HG02571 (cell line): ENCODE data around the gene CARMIL1.
"Not testable (repeated sequence)": the region's sequence is repeated elsewhere in the genome, so short reads cannot be mapped to it uniquely, and the experiment has no call there.

ENCODE experiments used
- ATAC-seq: cut with Tn5 transposase; IDR thresholded peaks from one replicate; pipeline ENCODE4 v1.9.1; 2021; ENCODE audit warnings: mild to moderate bottlenecking, moderate library complexity; ENCODE audit not compliant: unreplicated experiment

The CARMIL1 gene

DNA sequence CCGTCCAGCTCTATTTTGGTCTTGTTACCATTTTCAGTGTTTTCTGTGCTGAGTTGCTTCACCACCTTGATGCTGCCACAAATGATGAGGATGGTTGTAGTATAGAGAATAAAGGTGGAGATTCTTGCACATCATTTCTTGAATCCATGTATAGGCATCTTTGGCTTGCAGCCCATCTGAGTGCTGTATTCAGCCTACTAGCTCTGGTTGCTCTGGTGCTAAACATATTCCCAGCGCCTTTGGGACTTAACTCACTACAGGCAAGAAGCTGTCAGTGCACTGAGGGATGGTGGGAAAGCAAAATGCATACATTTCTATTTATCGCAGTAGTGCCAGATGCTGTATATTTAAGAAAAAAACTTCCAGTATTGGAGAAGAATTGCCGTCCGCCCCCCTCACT lies 86.0 kb downstream of the CARMIL1 start:
- ATAC-seq: no peak

DNA sequence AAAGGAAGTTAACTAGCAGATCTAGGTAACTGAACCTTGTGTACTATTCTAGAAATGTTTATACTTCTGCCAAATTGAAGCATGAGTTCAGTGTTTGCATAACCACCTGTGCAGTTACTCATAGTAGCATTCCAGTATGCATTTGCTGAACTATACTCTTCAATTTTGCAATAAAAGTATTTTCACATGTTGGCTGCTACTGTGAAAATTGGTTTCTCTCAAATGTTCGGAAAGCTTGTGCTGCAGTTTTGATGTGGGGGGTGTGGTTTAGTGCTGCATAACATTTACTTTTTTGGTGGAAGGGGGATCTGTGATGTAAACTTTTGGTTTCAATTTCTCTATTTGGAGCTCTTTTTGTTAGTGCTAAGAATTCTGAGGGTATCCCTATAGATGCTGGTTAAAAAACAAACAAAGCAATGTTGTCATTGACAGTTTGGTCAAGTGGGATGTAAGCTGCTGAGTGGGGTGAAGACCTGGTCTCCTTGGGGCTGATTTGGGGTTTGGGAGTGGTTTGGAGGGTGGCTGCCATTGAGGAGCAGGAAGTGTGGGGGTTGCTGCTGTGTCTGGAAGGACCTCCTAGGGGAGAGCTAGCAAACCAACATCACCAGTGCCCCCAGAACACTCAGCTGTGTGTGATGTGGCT lies 87.8 kb downstream of the CARMIL1 start:
- ATAC-seq: peak; percentile 47

DNA sequence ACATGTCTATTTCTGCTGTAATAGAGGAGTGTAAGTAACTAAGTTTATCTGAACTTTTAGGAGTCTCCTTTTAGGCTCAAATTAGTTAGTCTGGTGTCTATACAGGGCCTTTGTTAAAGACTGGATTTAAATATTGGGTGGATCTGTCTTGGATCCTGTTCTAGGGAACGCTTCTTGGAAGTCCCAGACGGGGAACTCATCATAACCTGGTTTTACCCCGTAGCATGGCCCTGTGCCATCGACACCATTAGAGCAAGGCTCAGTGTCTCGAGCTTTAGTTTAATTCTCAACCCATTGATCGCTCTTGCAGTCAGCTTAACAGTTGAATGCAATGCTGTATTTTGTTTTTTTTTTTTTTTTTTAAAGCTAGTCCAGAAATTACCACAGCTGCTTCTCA lies 89.9 kb downstream of the CARMIL1 start:
- ATAC-seq: no peak

- ATAC-seq: no peak
Observed at GRCh38 chr6:25369433-25370177, 90.4 kb downstream of the CARMIL1 start.

DNA sequence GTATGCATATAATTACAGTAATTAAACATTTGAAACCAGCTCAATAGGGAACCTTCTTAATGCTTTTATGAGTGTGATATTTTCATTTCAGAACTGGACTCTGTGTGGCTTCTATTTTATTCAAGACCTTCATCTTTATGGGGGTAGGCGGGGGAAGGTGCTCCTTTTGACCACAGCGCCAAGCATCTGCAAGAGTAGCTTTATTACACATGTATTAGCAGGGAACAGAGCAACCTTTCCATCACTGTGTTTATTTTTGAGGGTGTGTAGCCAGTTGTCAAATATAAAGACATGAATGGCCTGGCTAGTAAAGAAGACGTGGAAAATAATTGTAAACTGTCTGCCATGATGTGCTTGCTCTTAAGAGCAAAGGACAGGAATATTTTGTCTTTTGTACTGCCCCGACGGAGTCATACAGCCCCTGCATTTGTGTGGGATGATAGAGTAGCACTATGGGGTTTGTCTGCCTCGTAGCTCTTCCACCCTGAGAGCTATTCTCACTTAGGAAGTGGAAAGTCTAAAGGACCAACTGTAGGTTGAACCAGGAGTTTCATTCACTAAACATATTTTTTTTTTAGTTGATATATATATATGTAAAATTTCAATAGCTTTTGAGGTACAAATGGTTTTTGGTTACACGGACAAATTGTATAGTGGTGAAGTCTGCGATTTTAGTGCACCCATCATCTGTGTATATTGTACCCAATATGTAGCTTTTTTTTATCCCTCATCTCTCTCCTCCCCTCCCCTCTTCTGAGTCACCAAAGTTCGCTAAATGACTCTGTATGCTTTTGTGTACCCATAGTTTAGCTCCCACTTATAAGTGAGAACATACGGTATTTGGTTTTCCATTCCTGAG lies 91.2 kb downstream of the CARMIL1 start:
- ATAC-seq: no peak

DNA sequence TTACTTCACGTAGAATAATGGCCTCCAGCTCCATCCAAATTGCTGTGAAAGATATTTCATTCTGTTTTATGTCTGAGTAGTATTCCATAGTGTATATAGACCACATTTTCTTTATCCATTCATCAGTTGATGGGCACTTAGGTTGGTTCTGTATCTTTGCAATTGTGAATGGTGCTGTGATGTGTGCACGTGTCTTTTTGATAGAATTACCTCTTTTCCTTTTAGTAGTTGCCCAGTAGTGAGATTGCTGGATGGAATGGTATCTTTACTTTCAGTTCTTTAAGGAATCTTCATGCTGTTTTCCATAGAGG lies 91.8 kb downstream of the CARMIL1 start:
- no peak for ATAC-seq

DNA sequence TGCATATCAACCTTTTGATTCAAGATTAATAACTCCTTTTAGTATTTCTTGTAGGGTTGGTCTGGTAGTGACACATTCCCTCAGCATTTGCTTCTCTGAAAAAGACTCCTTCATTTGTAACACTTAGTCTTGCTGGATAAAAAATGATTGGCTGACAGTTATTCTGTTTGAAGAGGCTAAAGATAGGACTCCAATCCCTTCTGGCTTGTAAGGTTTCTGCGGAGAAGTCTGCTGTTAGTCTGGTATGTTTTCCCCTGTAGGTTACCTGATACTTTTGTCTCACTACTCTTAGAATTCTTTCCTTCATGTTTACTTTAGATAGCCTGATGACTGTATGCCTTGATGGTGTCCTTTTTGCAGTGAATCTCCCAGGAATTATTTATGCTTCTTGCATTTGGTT lies 96.0 kb downstream of the CARMIL1 start:
- ATAC-seq: no peak

- ATAC-seq: no peak
Observed at GRCh38 chr6:25377664-25378063, 98.5 kb downstream of the CARMIL1 start.

DNA sequence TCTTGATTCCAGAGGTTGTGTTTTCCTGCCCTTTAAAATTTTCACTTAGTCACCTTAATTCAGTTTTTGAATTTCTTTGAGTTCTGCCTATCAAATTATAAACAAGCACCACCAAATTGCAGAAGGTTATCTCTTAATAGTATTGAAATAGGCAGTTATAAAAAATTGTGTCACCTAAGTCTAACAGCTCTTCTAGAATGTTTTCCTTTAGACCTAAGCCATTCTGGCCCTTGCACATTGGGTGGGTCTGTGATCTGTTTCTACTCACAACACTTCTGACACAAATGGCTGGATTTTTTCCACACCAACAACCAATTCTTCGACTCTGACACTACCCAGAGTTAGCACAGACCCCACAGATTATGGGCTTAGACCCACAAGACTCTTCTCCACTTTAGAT lies 101.9 kb downstream of the CARMIL1 start:
- no peak for ATAC-seq

DNA sequence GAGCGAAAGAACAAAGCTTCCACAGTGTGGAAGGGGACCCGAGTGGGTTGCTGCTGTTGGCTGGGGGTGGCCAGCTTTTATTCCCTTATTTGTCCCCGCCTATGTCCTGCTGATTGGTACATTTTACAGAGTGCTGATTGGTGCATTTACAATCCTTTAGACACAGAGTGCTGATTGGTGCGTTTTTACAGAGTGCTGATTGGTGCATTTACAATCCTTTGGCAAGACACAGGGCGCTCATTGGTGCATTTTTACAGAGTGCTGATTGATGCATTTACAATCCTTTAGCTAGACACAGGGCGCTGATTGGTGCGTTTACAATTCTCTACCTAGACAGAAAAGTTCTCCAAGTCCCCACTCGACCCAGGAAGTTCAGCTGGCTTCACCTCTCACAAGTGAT lies 103.3 kb downstream of the CARMIL1 start:
- ATAC-seq: not testable (repeated sequence)

GRCh38 chr6:25384234-25384633 lies 105.1 kb downstream of the CARMIL1 start:
- ATAC-seq: no peak

DNA sequence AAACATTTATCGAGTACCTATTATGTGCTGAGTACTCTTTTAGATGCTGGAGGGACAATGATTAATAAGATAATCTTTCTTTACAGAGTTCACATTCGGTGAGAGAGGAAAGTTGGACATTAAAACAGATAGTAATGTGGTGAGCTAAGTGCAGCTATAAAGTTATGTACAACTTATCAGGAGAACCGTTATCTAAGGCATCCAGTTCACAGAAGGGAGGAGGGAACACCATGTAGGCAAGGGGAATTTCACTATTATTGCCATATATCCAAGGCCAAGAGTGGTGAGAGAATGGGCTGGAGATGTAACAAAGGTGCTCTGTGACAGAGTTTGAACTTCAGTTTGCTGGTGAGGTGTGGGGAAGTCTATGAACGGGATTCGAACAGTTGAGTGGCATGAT lies 105.8 kb downstream of the CARMIL1 start:
- ATAC-seq: no peak

- ATAC-seq: no peak
Observed at GRCh38 chr6:25387483-25387882, 108.3 kb downstream of the CARMIL1 start.

DNA sequence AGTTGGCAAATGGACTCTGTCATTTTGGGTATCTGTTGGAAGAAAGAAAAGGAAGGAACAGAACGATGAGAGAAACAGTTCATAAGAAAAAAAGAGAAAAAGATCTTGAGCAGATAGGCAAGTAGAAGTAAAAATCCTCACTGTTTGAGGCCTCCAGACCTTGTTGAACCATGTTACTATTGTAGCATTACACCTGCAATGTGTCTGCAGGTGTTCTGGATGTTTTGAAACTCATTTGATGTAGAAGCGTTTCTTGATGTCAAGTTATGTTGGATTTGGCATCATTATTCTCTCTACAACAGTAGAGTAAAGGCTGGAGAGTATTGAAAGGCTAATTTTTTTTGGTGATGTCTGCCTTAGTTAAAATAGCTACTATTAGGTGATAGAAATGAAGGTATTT lies 108.7 kb downstream of the CARMIL1 start:
- ATAC-seq: no peak

- ATAC-seq: no peak
Observed at GRCh38 chr6:25388776-25389175, 109.6 kb downstream of the CARMIL1 start.

DNA sequence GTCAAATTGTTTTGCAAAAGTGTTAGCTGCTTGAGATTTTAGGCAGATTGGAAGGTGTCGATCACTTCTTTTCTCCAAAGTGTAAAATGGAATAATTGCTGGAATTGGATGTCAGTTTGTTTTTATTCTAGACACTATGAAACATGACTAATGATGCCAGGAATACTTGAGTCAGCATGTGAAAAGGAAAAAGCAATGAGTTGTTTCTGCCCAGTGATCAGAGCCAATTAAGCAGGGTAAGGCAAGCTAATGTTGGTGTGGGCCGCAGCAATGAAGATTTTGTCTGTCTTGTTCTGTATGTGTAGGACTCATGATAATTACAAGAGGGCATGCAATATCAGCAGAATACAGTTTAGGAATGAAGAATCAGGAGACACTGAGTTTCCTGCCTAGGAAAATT lies 110.3 kb downstream of the CARMIL1 start:
- no peak for ATAC-seq

- no peak for ATAC-seq
Observed at GRCh38 chr6:25392372-25392771, 113.2 kb downstream of the CARMIL1 start.

GRCh38 chr6:25395731-25396130 lies 116.6 kb downstream of the CARMIL1 start:
- no peak for ATAC-seq

DNA sequence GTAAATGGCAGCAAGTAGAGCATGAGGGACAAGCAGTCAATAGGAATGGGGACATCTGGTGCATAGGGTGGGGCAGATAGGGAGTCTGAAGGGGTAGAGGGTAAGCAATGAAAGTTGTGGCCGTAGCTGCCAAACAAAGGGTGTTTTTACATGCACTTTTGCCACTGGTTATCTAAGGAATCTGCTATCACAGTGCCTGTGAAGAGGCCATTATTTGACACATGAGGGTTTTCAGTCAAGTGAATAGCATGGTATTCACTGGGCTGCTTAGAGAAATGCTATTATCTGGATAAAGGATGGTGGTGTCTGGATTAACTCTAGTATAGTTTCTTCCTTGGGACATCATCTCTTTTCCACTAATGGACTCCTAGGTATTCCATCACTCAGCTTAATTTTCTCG lies 118.2 kb downstream of the CARMIL1 start:
- no peak for ATAC-seq

DNA sequence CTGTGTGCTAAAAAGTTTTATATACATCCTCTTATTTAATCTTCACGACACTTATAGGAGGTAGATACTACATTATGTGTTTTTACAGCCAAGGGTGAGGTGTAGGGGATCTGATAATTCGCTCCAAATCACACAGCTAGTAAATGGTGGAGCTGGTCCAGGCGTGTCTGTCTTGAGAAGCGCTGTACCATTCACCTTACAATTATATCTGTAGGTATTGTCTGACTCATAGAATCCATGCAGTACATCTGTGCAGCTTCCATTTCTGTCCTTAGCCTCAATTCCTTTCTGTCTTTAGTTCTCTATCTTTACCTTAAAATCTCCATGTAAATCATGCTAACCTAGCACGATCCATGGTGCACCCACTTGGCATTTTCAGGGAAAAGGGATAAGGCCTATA lies 120.7 kb downstream of the CARMIL1 start:
- no peak for ATAC-seq

DNA sequence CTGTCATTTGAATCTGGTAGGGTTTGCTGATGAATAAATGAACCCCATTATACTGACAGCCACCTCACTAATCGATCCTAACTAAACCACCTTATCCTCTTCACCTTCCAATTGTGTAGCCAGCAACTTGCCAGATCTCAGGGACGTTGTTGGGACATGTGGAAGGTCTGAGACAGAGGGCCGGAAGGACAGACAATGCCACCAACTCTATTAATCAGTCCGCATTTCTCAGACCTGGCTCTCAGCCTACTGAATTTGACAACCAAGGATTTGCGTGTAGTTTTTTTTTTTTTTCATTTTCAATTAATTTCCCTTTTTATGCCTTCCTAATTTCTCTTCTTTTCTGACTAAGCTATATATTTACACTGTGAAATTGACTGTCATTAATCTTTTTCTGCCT lies 122.5 kb downstream of the CARMIL1 start:
- ATAC-seq: no peak

GRCh38 chr6:25402125-25402524 lies 123.0 kb downstream of the CARMIL1 start:
- ATAC-seq: no peak
